ENCODE measurements around the gene TRPM1. TPM values are rescaled to one million over a fixed set of nuclear protein-coding genes. Genes with fewer than 3 reads are reported as not detected.

The TRPM1 gene
- total and polyA plus RNA-seq, 9 of the 15 experiments (the other 6 are each of a cell fraction or from before 2014, with no cell fraction given), result 0.01 to 0.06 (median 0.03) TPM; not detected in 5

- TF ChIP-seq RFX1 (IDR thresholded peaks at IDR 0.05) (no peak), TRIM25 (IDR thresholded peaks at IDR 0.05; ENCODE audit: borderline replicate concordance) (no peak), TOE1 (IDR thresholded peaks at IDR 0.05; ENCODE audit: borderline replicate concordance) (no peak), TOE1 (CRISPR knock-in tag; IDR thresholded peaks at IDR 0.05; ENCODE audit: borderline replicate concordance, low read depth) (no peak), SOX6 (IDR thresholded peaks at IDR 0.05) (0 out of 2 replicates have a peak, but pooled peaks have one; percentile 22), TARDBP (IDR thresholded peaks at IDR 0.05) (peak; percentile 91), GATA2 (CRISPR knock-in tag; IDR thresholded peaks at IDR 0.05) (no peak), ZFP1 (CRISPR knock-in tag; IDR thresholded peaks at IDR 0.05) (no peak), PHF20 (IDR thresholded peaks at IDR 0.05; ENCODE audit: partially characterized antibody) (peak; percentile 53), ZKSCAN8 (CRISPR knock-in tag; IDR thresholded peaks at IDR 0.05) (no peak), NR4A1 (CRISPR knock-in tag; IDR thresholded peaks at IDR 0.05) (no peak), NR4A1 (tag; IDR thresholded peaks at IDR 0.05) (peak; percentile 69; the same call in 1 of the 2 replicates), TAL1 (IDR thresholded peaks at IDR 0.05) (no peak), U2AF1 (optimal IDR thresholded peaks at IDR 0.05; ENCODE audit: low read depth, low read length) (no peak), ZNF395 (CRISPR knock-in tag; IDR thresholded peaks at IDR 0.05) (no peak), ZNF124 (CRISPR knock-in tag; IDR thresholded peaks at IDR 0.05) (no peak), JUND (IDR thresholded peaks at IDR 0.05; ENCODE audit: borderline replicate concordance, low read depth, low read length) (no peak), JUND (tag; IDR thresholded peaks at IDR 0.05; ENCODE audit: borderline replicate concordance, low read depth, low read length) (no peak), DEAF1 (CRISPR knock-in tag; IDR thresholded peaks at IDR 0.05) (no peak)
- TF ChIP-seq, protein P1, sequence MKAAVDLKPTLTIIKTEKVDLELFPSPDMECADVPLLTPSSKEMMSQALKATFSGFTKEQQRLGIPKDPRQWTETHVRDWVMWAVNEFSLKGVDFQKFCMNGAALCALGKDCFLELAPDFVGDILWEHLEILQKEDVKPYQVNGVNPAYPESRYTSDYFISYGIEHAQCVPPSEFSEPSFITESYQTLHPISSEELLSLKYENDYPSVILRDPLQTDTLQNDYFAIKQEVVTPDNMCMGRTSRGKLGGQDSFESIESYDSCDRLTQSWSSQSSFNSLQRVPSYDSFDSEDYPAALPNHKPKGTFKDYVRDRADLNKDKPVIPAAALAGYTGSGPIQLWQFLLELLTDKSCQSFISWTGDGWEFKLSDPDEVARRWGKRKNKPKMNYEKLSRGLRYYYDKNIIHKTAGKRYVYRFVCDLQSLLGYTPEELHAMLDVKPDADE (conservative IDR thresholded peaks at IDR 0.05; ENCODE audit: control insufficient read depth, low read depth, low read length), result 0 out of 2 replicates have a peak, but pooled peaks have one; percentile 12
- TF ChIP-seq, protein P2, sequence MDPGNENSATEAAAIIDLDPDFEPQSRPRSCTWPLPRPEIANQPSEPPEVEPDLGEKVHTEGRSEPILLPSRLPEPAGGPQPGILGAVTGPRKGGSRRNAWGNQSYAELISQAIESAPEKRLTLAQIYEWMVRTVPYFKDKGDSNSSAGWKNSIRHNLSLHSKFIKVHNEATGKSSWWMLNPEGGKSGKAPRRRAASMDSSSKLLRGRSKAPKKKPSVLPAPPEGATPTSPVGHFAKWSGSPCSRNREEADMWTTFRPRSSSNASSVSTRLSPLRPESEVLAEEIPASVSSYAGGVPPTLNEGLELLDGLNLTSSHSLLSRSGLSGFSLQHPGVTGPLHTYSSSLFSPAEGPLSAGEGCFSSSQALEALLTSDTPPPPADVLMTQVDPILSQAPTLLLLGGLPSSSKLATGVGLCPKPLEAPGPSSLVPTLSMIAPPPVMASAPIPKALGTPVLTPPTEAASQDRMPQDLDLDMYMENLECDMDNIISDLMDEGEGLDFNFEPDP (CRISPR knock-in tag; IDR thresholded peaks at IDR 0.05), result no peak
Measured at GRCh38 chr15:30991255-30992235, 110.0 kb downstream of the TRPM1 start, which contains the start of gene MTMR10 (continued).
